GM12878 (cell line): Measurements from ENCODE around the gene B4GALNT2. TPM values are rescaled to one million over a fixed set of nuclear protein-coding genes. Genes with fewer than 3 reads are reported as not detected.

ENCODE experiments used
- ATAC-seq: fragments of 200-7000 bp; cut with Tn5 transposase; 3 replicates; pipeline ENCODE4 v1.9.1; 2020; ENCODE audit warnings: mild to moderate bottlenecking, moderate library complexity
- BruUV-seq: library from RNA; stranded (reverse); fragments of 400-500 nt; replicated peaks from 2 replicates; lab custom pipeline; 2021; lab: Mats Ljungman, UMichigan
- CTCF ChIA-PET: fragments of 300-600 bp; sonication (Branson Sonifier 250); formaldehyde crosslinking; extraction: SDS; loops from one replicate; lab custom pipeline; 2021; ENCODE audit warnings: inconsistent platforms; lab: Yijun Ruan, JAX
- POLR2A ChIA-PET: fragments of 350-600 bp; formaldehyde crosslinking; extraction: SDS; loops from one replicate; lab custom pipeline; 2021; ENCODE audit warnings: inconsistent platforms; lab: Charles Lee
- RAD21 ChIA-PET: fragments of 300-600 bp; sonication (Branson Sonifier 250); formaldehyde crosslinking; loops from one replicate; lab custom pipeline; 2023; ENCODE audit warnings: antibody characterized with exemption; ENCODE audit not compliant: unreplicated experiment; lab: Charles Lee
- SMC1A ChIA-PET: fragments of 300-600 bp; sonication (Branson Sonifier 250); formaldehyde crosslinking; loops from one replicate; lab custom pipeline; 2023; ENCODE audit not compliant: unreplicated experiment, uncharacterized antibody; lab: Charles Lee
- DNase-seq: peaks from one replicate; pipeline ENCODE4 v3.0.0-alpha.2; 2011; ENCODE audit warnings: low read depth, low spot score
- FAIRE-seq: peaks from 3 replicates; lab custom pipeline; 2011; peaks lifted over from hg19 to GRCh38; lab: Jason Lieb, UNC
- H2AFZ ChIP-seq: 2 replicates; pipeline ENCODE4 v1.6.0; 2011; ENCODE audit warnings: low read depth, low read length, control low read depth; ENCODE audit not compliant: control insufficient read depth
- H3K27ac ChIP-seq: 2 replicates; pipeline ENCODE4 v1.5.1; 2011; ENCODE audit warnings: control low read depth; ENCODE audit not compliant: control insufficient read depth, insufficient read depth
- H3K27me3 ChIP-seq, 2 experiments: replicated peaks in 1 of 2; 2 replicates each; pipeline versions ENCODE4 v1.6.0 to v1.6.1; 2011; ENCODE audit warnings: low read length in 1 of 2; ENCODE audit not compliant: control insufficient read depth in 2 of 2, insufficient read depth in 2 of 2
- H3K36me3 ChIP-seq, 2 experiments: 2 replicates each; pipeline ENCODE4 v1.5.1; 2011; ENCODE audit warnings: low read length in 1 of 2; ENCODE audit not compliant: control insufficient read depth in 2 of 2, insufficient read depth in 2 of 2
- H3K4me1 ChIP-seq: 2 replicates; pipeline ENCODE4 v1.6.1; 2011; ENCODE audit warnings: mild to moderate bottlenecking, low read length, moderate library complexity, mixed read lengths; ENCODE audit not compliant: control insufficient read depth, insufficient read depth
- H3K4me2 ChIP-seq: 2 replicates; pipeline ENCODE4 v1.6.0; 2011; ENCODE audit warnings: control low read depth; ENCODE audit not compliant: control insufficient read depth, insufficient read depth
- H3K4me3 ChIP-seq: fragments of 200-600 bp; sonication (generic); 2 replicates; pipeline ENCODE4 v1.5.1; 2016
- H3K79me2 ChIP-seq: 2 replicates; pipeline ENCODE4 v1.6.0; 2011; ENCODE audit warnings: low read length; ENCODE audit not compliant: control insufficient read depth, insufficient read depth
- H3K9ac ChIP-seq: 2 replicates; pipeline ENCODE4 v1.8.0; 2011; ENCODE audit warnings: low read length, control low read depth, mixed read lengths; ENCODE audit not compliant: control insufficient read depth, insufficient read depth
- H3K9me3 ChIP-seq: replicated peaks from 3 replicates; pipeline ENCODE4 v1.5.1; 2011; ENCODE audit warnings: mild to moderate bottlenecking, low read length; ENCODE audit not compliant: control insufficient read depth, insufficient read depth
- H4K20me1 ChIP-seq: 2 replicates; pipeline ENCODE4 v1.6.0; 2011; ENCODE audit not compliant: control insufficient read depth, insufficient read depth
- BACH1 ChIP-seq: fragments of 450-650 bp; IDR thresholded peaks from 2 replicates; pipeline ENCODE4 v1.6.1; 2017; ENCODE audit warnings: mild to moderate bottlenecking, borderline replicate concordance
- BHLHE40 ChIP-seq, 2 experiments: fragments of 450-650 bp in 1 of 2; IDR thresholded peaks; 2 replicates each; pipeline ENCODE4 v1.6.1; 2011 to 2017; ENCODE audit warnings: low read depth in 2 of 2, borderline replicate concordance in 1 of 2, improper control_type of control experiment in 1 of 2, low read length in 1 of 2, mild to moderate bottlenecking in 1 of 2
- NKRF ChIP-seq: fragments of 450-650 bp; conservative IDR thresholded peaks from 2 replicates; pipeline ENCODE4 v1.6.1; 2017; ENCODE audit warnings: mild to moderate bottlenecking, moderate library complexity
- SMAD5 ChIP-seq: IDR thresholded peaks from 2 replicates; pipeline ENCODE4 v1.6.1; 2016; ENCODE audit warnings: antibody characterized with exemption, low read depth
- USF1 ChIP-seq: IDR thresholded peaks from 2 replicates; pipeline ENCODE4 v1.6.1; 2011; ENCODE audit warnings: borderline replicate concordance, low read depth, mild to moderate bottlenecking, moderate library complexity, mixed read lengths, low read length; ENCODE audit not compliant: insufficient read depth; ENCODE audit errors: extremely low read length
- WGBS: methylation state at CpG from one replicate; pipeline ENCODE4 v1.1.6; 2016; ENCODE audit warnings: low lambda C conversion rate; ENCODE audit not compliant: insufficient replicate concordance, insufficient coverage; ENCODE audit errors: missing lambda C conversion rate; 5-methylcytosine and 5-hydroxymethylcytosine counted together
- in situ Hi-C: fragments of 300-500 bp; cut with MboI; formaldehyde crosslinking; loops from 9 replicates; pipeline ENCODE4 v1.14.3; 2018; ENCODE audit warnings: mixed read lengths
- intact Hi-C: fragments of 100-400 bp; cut with micrococcal nuclease; formaldehyde crosslinking; loops from one replicate; pipeline ENCODE4 v1.14.2; 2022; ENCODE audit not compliant: unreplicated experiment
- polyA plus RNA-seq, 11 experiments: library from polyadenylated mRNA; depleted of rRNA in 4 of 11; unstranded in 6 of 11; stranded (reverse) in 5 of 11; fragments of >200 nt; fragmentation: Nextera tagmentation in 4 of 11; fragmentation: Illumina TruSeq in 1 of 11; extraction: Ambion mirVana in 4 of 11; extraction: Trizol in 1 of 11; gene quantifications; 1 replicate in 1 of 11; 2 replicates in 10 of 11; pipeline versions ENCODE4 v1.2.1 to v1.2.3, GENCODE V29; 2011 to 2016; ENCODE audit warnings: inconsistent platforms in 2 of 11, missing spikeins in 2 of 11, low read depth in 1 of 11
- total RNA-seq, 4 experiments: library from RNA; depleted of rRNA in 3 of 4; stranded (reverse); fragments of >200 nt in 3 of 4; fragmentation: Illumina TruSeq in 1 of 4; extraction: Trizol in 1 of 4; gene quantifications; 2 replicates each; pipeline versions ENCODE4 v1.2.1 to v1.2.3, GENCODE V29; 2013 to 2021

B4GALNT2 gene
- total and polyA plus RNA-seq, 10 of the 15 experiments (the other 5 are each of a cell fraction or from before 2014, with no cell fraction given) = not detected

- ChIA-PET RAD21 (no interaction called here), SMC1A (no interaction called here), CTCF (no interaction called here), POLR2A (no interaction called here)
- intact Hi-C loops = no loop called here
- no peak overlapping the region for H3K4me2 ChIP-seq
- no peaks in the 10 kb centered on the region; the same call in 2 of the 3 replicates for H3K9me3 ChIP-seq
- 14% methylated on average over 15 of the region's 22 CpGs for WGBS
- no peaks in the 10 kb centered on the region for H4K20me1 ChIP-seq
- in situ Hi-C loops = no loop called here
- no peaks in the 10 kb centered on the region for H3K79me2 ChIP-seq
- H3K4me1 ChIP-seq = no peaks in the 10 kb centered on the region
- FAIRE-seq (no peak), DNase-seq (no peak), ATAC-seq (no peak)
- no TSS peak for BruUV-seq
- TF ChIP-seq SMAD5 (no peak), BACH1 (no peak), USF1 (no peak), BHLHE40 (IDR thresholded peaks at IDR 0.05; ENCODE audit: borderline replicate concordance in 1 of 2, low read depth in 2 of 2, low read length in 1 of 2) (no peak), NKRF (no peak)
- peaks cover 0 to 3% of the 10 kb centered on the region in 2 experiments; a peak in 3 of 4 replicates for H3K27me3 ChIP-seq
- H3K9ac ChIP-seq = no peak overlapping the region
- no peak overlapping the region for H3K27ac ChIP-seq
- H3K4me3 ChIP-seq = no peak overlapping the region
- no peaks in the 10 kb centered on the region for H3K36me3 ChIP-seq
- no peak overlapping the region for H2AFZ ChIP-seq
These were observed 261 bp upstream of the B4GALNT2 start for GRCh38 chr17:49132317-49132698.
